ENCODE measurements around the gene AUTS2. TPM values are rescaled to one million over a fixed set of nuclear protein-coding genes. Genes with fewer than 3 reads are reported as not detected.

Gene AUTS2
- total RNA-seq, 6 experiments from 2014 or later, result 10.4 to 32.0 (median 19.3) TPM

- intact Hi-C loops (cut with DNase I), result no loop called here
- Histone ChIP-seq H3K4me3 (no peak overlapping the region), H3K4me1 (no peaks in the 10 kb centered on the region), H3K27me3 (no peaks in the 10 kb centered on the region), H3K27ac (no peak overlapping the region), H3K9me3 (no peaks in the 10 kb centered on the region), H3K36me3 (no peaks in the 10 kb centered on the region)
- TF ChIP-seq CTCF (IDR thresholded peaks at IDR 0.05) (no peak), POLR2A (IDR thresholded peaks at IDR 0.05) (no peak)
- no peak for ATAC-seq
- DNase-seq, result no peak
- 75% methylated on average over 1 of the region's 3 CpGs for WGBS (ENCODE audit: insufficient coverage, low coverage, low lambda C conversion rate, missing lambda C conversion rate)
These were observed 641.6 kb downstream of the AUTS2 start for GRCh38 chr7:70239918-70240317.

GRCh38 chr7:70240873-70241272, 642.6 kb downstream of the AUTS2 start:
- Histone ChIP-seq H3K36me3 (no peaks in the 10 kb centered on the region), H3K9me3 (no peaks in the 10 kb centered on the region), H3K27me3 (no peaks in the 10 kb centered on the region), H3K4me3 (no peak overlapping the region), H3K4me1 (no peaks in the 10 kb centered on the region), H3K27ac (no peak overlapping the region)
- ATAC-seq, result no peak
- DNase-seq, result no peak
- WGBS (ENCODE audit: insufficient coverage, low coverage, low lambda C conversion rate, missing lambda C conversion rate), result 88% methylated on average over 2 of the region's 2 CpGs
- TF ChIP-seq POLR2A (IDR thresholded peaks at IDR 0.05) (no peak), CTCF (IDR thresholded peaks at IDR 0.05) (no peak)
- intact Hi-C loops (cut with DNase I), result no loop called here

GRCh38 chr7:70241536-70242175, 643.4 kb downstream of the AUTS2 start:
- H3K4me1 ChIP-seq, result no peaks in the 10 kb centered on the region
- intact Hi-C loops (cut with DNase I), result no loop called here
- no peaks in the 10 kb centered on the region for H3K36me3 ChIP-seq
- WGBS (ENCODE audit: insufficient coverage, low coverage, low lambda C conversion rate, missing lambda C conversion rate), result 80% methylated on average over 1 of the region's 2 CpGs
- H3K4me3 ChIP-seq, result no peak overlapping the region
- no peak for DNase-seq
- no peak for ATAC-seq
- no peaks in the 10 kb centered on the region for H3K9me3 ChIP-seq
- TF ChIP-seq POLR2A (IDR thresholded peaks at IDR 0.05) (no peak), CTCF (IDR thresholded peaks at IDR 0.05) (no peak)
- H3K27ac ChIP-seq, result no peak overlapping the region
- no peaks in the 10 kb centered on the region for H3K27me3 ChIP-seq

- Histone ChIP-seq H3K9me3 (no peaks in the 10 kb centered on the region), H3K27me3 (no peaks in the 10 kb centered on the region), H3K4me1 (no peaks in the 10 kb centered on the region), H3K36me3 (no peaks in the 10 kb centered on the region), H3K4me3 (no peak overlapping the region), H3K27ac (no peak overlapping the region)
- ATAC-seq, result no peak
- WGBS (ENCODE audit: insufficient coverage, low coverage, low lambda C conversion rate, missing lambda C conversion rate), result 86% methylated on average over 4 of the region's 4 CpGs
- TF ChIP-seq CTCF (IDR thresholded peaks at IDR 0.05) (no peak), POLR2A (IDR thresholded peaks at IDR 0.05) (no peak)
- intact Hi-C loops (cut with DNase I), result no loop called here
- DNase-seq, result no peak
These were observed 644.6 kb downstream of the AUTS2 start for GRCh38 chr7:70242826-70243225.

- DNase-seq, result no peak
- WGBS (ENCODE audit: insufficient coverage, low coverage, low lambda C conversion rate, missing lambda C conversion rate), result 97% methylated on average over 2 of the region's 2 CpGs
- no peaks in the 10 kb centered on the region for H3K36me3 ChIP-seq
- no peaks in the 10 kb centered on the region for H3K9me3 ChIP-seq
- no peak for ATAC-seq
- H3K27ac ChIP-seq, result no peak overlapping the region
- intact Hi-C loops (cut with DNase I), result no loop called here
- no peak for TF ChIP-seq CTCF (IDR thresholded peaks at IDR 0.05)
- no peak for TF ChIP-seq POLR2A (IDR thresholded peaks at IDR 0.05)
- H3K4me3 ChIP-seq, result no peak overlapping the region
- no peaks in the 10 kb centered on the region for H3K27me3 ChIP-seq
- H3K4me1 ChIP-seq, result no peaks in the 10 kb centered on the region
These were observed 645.2 kb downstream of the AUTS2 start for GRCh38 chr7:70243443-70243842.
